Left renal cortex interstitium (tissue), 4 donors: ENCODE results near the gene KLHL9. TPM values are rescaled to one million over a fixed set of nuclear protein-coding genes. Genes with fewer than 3 reads are reported as not detected.
A peak's percentile ranks its signal among the peaks of the same experiment; 100 is the strongest.
"Not testable (repeated sequence)": the region's sequence is repeated elsewhere in the genome, so short reads cannot be mapped to it uniquely, and the experiment has no call there.

ENCODE experiments used
- DNase-seq, 4 donors: peaks; one replicate each; pipeline ENCODE4 v3.0.0-alpha.2; 2013; ENCODE audit warnings: low read depth in 4 of 4, low spot score in 2 of 4, missing footprints in 1 of 4
- polyA plus RNA-seq, 4 donors: library from polyadenylated mRNA; unstranded; fragments of 120-200 nt; gene quantifications; one replicate each; pipeline ENCODE4 v1.2.1, GENCODE V29; 2013; ENCODE audit not compliant: insufficient read length in 4 of 4

KLHL9 gene
- 10 to 100 TPM; 43.5 to 56.8 (median 50.1) TPM for polyA plus RNA-seq

- peak; percentile 74 to 90 (median 80) for DNase-seq
These were observed at the start of gene KLHL9 for GRCh38 chr9:21334701-21335632. KLHL9 (minus strand) TSS chr9:21335404; CDS start chr9:21334859, 545 bp downstream.

GRCh38 chr9:21383627-21384026 lies 48.4 kb upstream of the KLHL9 start:
- no peak for DNase-seq

- DNase-seq = no peak
These were observed 46.5 kb upstream of the KLHL9 start for GRCh38 chr9:21381448-21382339.

- DNase-seq = not testable (repeated sequence)
These were observed 36.3 kb upstream of the KLHL9 start for GRCh38 chr9:21371467-21371866.

- DNase-seq = no peak
These were observed 32.8 kb upstream of the KLHL9 start, which contains the start of gene IFNA13 for GRCh38 chr9:21367957-21368356. IFNA13 (minus strand) TSS chr9:21368057; CDS start chr9:21368010, 47 bp downstream.

DNA sequence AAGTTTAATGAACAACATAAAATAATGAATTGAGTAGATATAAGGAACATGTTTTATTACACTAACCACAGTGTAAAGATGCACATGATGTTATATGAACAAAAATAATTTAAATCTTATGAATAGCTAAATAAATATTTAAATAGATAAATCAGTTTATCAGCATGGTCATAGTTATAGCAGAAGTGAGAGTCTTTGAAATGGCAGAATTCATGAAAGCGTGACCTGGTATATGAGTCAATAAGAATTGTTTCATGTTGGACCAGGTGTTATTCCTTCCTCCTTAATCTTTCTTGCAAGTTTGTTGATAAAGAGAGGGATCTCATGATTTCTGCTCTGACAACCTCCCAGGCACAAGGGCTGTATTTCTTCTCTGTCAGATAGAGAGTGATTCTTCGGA lies 32.0 kb upstream of the KLHL9 start:
- not testable (repeated sequence) for DNase-seq

DNA sequence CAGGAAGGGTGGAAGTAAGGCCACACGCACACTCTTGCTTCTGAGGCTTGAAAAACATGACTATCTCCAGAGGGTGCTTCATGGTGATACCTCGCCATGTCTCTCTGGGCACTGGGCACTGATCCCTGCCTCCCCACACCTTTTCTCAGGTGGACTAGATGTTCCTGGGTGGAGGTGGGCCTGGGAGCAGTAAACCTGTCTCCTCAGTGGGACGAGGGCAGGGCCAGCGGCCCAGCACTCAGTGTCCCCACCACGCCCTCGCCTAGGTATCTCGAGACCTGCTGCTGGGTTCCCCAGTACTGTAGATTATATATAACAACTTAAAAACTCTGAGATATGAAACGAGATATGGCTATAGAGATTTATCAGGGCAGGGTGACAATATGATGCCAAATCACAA lies 27.1 kb upstream of the KLHL9 start:
- DNase-seq = no peak

- DNase-seq = no peak
These were observed 22.6 kb upstream of the KLHL9 start for GRCh38 chr9:21357479-21358460.

GRCh38 chr9:21350787-21351186 lies 15.6 kb upstream of the KLHL9 start, which contains the start of gene IFNA6:
IFNA6 (minus strand) TSS chr9:21350887; CDS start chr9:21350887, 0 bp downstream.
- no peak for DNase-seq

GRCh38 chr9:21348430-21348970 lies 13.3 kb upstream of the KLHL9 start:
- DNase-seq = no peak

DNA sequence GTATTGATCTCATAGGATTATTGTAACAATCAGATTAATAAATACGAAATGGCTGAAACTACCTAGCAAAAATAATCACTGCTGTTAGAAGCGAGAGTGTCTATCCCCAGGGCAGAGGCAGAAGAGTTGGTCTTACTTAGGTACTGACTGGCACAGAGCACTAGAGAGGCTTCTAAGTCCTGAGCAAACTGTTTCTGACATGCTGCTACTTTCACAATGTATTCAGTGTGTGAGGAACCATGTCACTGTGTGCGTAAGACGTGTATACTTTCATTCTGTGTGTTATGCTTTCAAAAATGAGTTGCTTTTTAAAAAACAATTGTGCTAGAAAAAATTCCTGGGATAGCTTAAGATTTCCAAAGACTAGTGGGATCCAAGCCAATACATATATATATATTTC lies 5.5 kb upstream of the KLHL9 start:
- no peak for DNase-seq

DNA sequence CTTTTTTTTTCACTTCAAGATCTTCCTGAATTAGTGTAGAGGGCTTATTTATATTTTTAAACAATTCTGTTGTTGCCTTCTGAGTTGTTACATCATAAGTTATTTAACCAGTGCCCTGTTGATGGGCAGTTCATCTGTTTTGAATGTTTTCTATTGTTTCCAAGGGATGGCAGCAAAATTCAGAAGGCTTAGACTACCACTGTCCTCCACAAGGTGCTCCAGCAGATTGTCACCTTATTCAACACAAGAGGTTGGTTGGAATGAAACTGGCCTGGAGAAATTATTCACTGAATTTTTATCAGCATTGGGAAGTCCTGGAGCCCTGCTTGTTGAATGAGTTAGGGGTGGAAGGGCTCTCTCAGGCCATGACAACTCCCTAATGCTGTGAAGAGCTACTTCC lies 1.3 kb upstream of the KLHL9 start:
- no peak for DNase-seq

DNA sequence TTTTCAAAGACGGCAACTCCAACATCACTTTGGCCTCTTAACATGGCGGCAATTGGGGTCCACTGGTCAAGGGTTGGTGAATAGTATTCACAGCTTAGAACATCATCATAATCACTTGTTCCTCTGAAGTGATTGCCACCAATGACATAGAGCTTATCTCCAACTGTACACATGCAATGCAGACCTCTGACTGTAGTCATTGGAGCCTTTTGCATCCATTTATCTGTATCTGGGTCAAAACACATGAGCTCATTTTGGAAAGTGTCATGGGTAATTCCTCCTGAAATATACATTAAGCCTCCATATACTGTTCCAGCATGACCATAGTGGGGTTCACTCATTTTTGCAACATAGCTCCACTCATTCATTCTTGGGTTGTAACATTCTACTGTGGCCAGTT lies 2.0 kb downstream of the KLHL9 start:
- no peak for DNase-seq

GRCh38 chr9:21331676-21332402 lies 3.4 kb downstream of the KLHL9 start:
- no peak for DNase-seq

DNA sequence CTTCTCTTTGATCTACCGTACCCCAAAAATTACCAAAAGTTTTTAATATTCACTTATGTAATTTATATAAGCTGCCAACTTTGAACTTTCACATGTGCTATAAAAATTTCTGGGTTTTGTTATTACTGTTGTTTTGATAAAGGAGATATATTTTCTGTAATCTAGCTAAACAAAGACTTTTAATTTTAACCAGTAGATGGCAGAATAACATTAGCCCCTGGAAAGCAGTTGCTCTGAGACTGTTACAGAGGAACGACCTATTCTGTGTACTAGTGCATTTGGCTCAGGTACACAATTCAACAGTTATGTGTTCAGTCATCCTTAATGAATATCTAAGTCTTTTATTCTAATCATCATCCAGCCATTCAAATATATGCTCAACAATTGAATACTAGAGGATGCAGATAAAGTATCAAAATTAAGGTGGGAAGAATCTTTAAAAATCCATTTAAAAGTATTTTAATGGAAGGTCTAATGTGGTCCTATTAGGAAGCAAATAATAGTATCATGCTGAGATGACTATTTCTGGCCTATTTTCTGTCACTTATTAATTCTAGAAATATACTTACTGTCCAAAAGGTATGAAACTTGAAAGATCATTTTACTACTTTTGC lies 8.6 kb downstream of the KLHL9 start:
- DNase-seq = no peak

DNA sequence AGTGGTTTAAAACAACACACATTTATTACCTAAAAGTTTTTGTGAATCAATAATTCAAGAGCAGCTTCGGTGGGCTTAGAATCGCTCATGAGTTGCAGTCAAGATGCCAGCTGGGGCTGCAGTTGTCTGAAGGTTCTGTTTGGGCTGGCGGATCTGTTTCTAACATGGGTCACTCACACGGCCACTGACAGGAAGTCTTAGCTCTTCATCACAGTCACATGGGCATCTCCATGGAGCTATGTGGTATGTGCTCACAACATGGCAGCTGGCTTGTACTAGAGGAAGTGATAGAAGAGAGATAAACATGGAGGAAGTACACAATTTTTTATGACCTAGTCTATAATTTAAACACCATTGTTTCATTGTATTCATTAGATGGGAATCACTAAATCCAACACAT lies 11.2 kb downstream of the KLHL9 start:
- no peak for DNase-seq

DNA sequence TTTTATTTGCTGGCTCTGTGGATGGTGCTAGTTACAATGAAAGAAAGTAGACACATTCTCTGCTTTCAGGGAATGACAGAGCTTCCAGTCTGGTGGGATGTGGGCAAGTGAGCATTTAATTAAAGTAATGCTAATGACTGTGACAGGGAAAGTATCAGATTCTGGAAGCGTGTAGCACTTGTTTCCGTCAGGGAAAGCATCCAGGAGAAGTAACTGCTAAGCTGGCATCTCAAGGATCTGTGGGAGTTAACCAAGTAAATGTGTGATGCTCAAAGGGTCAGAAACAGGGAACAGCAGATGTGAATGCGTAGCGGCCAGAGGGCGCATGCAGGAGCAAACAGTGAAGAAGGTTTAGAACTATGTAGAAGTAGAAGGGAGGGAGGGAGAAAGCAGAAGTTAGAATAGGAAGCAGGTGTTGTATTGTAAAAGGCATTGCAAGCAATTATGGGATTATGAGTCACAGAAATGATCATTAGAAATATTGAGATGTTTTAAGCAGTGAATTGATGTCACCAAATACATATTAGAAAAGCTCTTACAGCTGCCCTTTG lies 12.2 kb downstream of the KLHL9 start:
- DNase-seq = no peak

GRCh38 chr9:21320465-21320864 lies 14.7 kb downstream of the KLHL9 start:
- DNase-seq = no peak
